GM21825 (cell line): ENCODE results near the gene SPATA12.
"Not testable (repeated sequence)": the region's sequence is repeated elsewhere in the genome, so short reads cannot be mapped to it uniquely, and the experiment has no call there.

ENCODE experiments used
- ATAC-seq: cut with Tn5 transposase; IDR thresholded peaks from one replicate; pipeline ENCODE4 v1.9.1; 2021; ENCODE audit warnings: mild to moderate bottlenecking, moderate library complexity; ENCODE audit not compliant: unreplicated experiment

SPATA12 gene

DNA sequence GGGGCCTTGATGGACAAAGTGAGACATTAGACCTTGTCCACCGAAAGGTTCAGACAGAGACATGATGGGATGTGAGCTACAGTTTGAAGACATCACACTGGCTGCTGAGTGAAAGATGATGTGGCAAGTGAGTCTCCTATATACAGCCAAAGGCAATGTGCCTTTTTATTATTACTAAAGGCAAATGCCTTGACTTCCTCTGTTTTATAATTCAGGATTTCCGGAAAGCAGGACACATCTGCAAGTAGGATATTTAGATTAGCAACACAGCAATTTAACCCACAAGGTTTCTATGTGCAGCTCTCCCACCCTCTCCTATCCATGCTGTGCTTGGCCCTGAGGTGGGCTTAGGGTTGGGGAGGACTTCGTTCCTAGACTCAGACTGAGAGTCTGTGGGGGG lies 20.7 kb downstream of the SPATA12 start:
- ATAC-seq: no peak

DNA sequence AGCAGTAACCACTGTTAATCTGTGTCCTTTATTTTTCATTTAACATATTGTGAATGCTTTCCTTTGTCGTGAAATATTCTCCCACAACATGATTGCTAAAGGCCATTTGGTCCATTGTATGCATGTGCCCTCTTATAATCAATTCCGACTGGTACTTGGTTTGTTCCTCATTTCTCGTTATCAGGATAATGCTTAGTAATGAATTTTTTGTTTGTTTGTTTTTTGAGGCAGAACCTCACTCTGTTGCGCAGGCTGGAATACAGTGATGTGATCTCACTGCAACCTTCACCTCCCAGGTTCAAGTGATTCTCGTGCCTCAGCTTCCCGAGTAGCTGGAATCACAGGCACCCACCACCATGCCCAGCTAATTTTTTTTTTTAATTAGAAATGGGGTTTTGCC lies 22.0 kb downstream of the SPATA12 start:
- ATAC-seq: no peak

DNA sequence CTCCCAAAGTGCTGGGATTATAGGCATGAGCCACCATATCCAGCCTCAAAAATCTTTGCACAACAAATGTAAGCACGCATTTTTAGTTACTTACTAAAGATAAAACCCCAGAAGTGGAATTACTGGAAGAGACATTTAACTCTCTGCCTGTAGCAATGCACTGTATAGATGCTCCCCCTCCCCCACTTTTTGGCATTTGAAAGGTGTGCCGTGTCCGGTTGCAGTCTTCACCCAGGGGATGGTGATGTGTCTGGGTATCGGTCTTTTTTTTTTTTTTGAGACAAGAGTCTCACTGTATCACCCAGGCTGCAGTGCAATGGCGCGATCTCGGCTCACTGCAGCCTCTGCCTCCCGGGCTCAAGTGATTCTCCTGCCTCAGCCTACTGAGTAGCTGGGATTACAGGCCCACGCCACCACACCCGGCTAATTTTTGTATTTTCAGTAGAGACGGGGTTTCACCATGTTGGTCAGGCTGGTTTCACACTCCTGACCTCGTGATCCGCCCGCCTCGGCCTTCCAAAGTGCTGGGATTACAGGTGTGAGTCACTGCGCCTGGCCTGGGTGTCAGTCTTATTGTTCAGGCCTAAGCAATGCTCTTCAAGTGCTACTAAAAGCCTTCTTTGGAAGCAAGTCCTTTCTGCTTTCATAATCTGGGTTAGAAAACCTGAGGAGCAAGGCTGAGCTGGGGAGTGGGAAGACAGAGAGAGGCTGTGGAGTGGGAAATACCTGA lies 23.0 kb downstream of the SPATA12 start:
- ATAC-seq: not testable (repeated sequence)

DNA sequence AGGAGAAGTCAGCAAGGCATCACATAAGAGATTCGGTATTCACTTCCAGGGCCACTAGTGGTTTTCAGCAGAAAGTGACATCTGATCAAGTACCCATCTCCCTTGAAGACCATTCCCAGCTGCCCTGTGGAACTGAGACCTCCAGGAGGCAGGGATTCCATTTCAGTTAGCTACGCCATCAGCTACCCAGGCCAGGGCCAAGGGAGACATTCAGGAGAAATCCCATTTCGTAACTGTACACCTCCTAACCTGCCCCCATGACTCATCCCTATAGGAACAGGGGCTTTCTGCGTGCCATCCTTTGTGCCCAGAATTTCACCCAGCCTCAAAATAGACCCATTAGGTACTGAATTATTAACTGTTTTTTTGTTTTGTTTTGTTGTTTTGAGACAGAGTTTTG lies 24.7 kb downstream of the SPATA12 start:
- ATAC-seq: no peak

DNA sequence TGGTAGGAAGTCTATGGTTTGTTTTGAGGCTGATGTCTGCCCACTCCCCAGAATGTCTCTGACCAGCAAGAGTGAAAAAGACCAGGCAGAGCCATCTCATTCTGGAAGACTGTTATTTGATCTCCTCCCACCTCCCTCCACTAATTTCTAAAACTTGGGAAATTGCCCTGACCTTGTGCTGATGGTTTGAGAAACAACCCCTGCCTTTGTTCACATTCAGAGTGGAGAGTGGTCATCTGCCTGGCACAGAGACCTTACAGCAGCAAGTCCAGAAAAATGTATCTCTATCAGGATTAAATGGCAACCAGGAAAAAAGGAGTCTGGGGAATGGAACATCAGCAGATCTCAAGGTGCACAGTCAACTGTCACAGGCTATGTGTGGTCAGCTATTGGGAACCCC lies 25.7 kb downstream of the SPATA12 start:
- no peak for ATAC-seq

DNA sequence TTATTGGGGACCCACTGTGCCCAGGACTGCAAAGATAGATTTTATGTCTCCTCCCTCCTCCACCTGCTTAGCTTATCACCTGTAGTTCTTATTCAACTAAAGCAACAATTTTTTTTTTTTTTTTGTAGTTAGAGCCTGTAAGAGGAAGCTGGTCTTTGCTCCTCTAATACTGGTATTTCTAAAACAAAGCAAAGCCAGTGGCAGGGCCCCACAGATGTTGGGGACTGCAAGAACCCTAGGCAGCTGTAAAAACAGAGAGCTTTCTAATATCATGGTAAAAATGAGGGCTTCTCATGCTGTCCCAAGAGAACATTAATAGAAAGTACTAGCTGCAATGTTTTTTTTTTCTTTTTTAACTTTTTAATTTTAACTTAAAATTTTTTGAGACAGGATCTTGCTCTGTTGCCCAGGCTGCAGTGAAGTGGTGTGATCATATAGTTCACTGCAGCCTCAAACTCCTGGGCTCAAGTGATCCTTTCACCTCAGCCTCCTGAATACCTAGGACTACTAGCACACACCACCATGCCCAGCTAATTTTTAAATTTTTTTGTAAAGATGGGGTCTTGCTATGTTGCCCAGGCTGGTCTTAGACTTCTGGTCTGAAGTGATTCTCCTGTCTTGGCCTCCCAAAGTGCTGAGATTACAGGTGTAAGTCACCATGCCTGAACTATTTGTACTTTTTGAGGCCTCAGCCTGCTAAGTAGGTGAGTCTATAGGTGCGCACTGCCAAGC lies 27.1 kb downstream of the SPATA12 start:
- no peak for ATAC-seq

DNA sequence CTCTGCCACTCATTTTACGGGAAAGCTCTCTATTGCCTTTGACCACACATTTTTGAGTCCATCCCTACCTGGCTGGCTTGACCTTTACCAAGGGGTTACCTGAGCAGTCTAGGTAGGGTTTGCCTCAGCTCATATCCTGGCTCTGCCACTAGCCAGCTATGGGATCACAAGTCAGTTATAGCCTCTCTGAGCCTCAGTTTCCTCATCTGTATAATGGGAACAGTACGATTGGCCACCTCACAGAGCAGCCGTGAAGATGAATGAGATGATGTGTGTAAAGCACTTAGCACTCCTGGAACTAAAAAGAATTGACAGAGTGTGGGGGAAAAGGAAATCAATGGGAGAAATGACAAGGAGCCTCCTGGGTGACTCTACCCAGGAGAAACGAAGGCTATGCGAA lies 28.0 kb downstream of the SPATA12 start:
- ATAC-seq: no peak

DNA sequence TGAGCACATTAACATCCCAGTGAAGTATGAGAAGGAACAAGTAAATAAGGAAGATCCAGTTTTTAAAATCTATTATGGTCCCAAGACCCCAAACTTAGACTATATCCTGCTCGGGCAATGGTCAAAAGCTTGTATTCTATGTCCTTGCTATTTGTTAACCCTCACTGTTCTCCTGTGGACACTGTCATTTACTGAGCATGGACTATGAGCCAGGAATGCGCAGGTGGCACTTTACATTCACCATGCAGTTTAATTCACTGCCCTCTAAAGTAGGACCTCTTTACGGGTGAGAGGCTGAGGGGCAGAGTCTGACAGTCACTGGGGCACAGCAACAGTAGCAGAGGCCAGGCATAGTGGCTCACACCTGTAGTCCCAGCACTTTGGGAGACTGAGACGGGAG lies 28.6 kb downstream of the SPATA12 start:
- no peak for ATAC-seq

DNA sequence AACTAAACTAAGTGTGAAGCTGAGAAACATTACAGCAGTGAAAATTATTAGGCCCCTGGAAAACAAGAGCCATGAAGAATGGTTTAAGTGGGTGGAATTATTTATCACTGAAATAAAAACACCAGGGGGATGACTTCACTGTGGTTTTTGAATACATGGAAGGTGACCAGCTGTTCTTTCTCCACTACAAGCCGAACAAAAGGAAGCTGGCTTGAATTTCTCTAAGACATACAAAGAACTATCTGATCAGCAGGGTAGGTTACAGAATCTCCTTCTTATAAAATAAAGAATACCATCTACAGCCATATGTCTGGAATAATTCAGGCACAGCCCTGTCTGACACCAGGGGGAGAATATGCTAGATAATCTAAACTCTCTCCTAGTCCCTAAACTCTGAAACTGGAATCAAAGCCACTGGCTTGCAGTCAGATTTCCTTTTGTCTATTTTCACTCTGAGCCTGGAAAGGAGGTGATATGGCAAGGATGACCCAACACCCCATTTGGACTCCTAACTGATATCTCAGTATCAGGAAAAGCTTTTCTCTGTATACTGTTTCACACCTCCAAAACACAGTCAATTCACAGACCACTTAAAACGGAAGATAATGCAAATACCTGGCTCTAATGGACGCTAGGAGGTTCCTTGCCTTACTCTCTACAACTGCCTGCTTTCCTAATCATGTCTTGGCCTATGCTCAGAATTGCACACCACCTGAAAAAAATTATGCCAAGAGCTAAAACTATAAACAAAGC lies 31.2 kb downstream of the SPATA12 start:
- ATAC-seq: no peak

DNA sequence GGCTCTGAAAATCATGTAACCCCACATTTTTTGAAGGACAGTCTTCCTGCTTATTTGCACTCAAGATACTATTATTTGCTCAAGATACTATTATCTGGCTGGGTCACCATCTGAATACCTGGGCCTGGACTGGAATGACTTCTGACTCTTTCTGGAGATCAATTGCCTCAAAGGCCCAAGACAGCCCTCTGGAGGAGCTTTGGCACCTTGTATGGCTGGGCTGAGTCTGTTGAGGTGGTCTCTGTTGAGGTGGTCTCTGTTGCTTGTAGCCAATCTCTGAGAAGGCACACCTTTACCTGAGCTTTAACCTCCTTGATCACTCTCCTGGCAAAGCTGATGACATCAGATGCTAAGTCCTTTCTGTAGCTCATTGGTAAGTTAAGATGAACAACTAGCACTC lies 33.0 kb downstream of the SPATA12 start:
- ATAC-seq: no peak

DNA sequence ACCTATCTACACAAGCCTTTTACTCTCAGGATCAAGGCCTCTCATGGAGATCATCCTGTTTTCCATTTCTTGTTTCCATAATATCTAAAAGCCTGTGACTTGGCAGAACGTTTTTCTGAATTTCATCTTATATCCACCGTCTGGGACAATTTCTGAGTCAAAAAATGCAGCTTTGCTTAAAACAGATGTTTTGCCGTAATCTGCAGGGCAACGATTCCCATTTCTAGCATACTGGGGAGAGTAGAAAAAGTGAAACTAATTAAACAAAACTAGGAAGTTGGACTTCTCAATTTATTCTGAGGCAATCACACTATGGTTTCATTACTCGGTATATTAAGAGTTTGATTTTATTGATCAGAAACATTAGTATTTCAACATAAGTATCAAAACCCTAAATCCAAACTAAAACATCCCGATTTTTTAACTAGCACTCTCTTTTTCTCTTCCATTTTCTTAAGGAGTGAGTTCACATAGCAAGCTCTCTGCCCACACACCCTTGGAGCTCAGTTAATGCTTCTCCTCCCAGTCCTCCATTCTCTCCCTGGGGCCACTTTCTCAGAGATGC lies 33.6 kb downstream of the SPATA12 start:
- no peak for ATAC-seq

DNA sequence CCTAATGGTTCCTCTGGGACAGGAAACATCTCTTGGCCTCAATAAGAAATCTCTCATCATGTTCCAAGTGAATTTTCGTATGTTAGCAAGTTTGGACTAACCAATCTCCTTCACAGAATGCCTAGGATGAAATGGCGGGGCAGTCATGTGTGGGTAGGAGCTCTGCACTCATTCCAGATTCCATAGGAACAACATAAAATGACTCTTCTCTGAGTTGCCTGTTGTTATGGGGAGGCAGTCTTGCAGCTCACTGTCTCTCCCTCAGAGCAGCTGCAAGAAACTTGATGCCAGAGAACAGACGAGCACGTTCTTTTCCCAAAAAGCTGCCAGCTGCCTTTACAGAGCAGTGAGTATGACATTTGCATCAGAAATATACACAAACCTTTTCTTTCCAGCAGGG lies 34.1 kb downstream of the SPATA12 start:
- ATAC-seq: no peak

DNA sequence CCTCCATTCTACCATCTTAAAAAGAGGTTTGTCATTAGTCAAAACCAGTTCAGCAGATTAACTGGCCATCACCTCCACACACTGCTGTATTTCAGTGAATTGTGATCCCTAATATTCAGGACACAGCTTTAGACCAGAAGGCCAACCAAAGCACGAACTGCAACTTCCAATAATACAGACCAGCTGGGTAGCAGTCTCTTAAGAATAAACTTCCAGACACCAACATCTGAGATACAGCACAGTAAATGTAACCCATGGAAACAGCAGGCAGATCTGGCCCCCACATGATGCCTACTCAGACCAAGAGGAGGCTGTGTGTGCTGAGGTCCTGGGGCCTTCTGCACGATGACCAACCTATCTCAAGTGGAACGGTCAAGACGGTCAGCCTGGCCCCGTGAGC lies 34.9 kb downstream of the SPATA12 start:
- ATAC-seq: no peak

DNA sequence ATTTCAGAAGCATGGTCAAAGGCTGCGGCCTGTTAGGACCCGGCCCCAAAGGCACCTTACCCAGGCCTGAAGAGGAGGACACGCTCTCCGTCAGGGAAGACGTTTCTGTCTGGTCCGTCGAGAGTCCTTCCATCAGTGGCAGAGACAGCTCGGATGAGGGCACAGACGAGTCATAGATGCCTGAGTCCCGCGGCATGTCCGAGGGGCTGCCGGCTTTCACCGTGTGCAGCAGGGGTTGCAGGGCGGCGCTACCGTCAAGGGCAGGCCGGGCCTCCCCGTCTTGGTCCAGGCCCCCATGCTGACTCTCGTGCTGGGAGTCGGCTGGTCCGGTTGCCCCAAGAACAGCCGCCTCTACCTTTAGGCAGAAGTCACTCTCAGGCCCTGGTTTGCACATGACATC lies 37.1 kb downstream of the SPATA12 start:
- ATAC-seq: no peak

DNA sequence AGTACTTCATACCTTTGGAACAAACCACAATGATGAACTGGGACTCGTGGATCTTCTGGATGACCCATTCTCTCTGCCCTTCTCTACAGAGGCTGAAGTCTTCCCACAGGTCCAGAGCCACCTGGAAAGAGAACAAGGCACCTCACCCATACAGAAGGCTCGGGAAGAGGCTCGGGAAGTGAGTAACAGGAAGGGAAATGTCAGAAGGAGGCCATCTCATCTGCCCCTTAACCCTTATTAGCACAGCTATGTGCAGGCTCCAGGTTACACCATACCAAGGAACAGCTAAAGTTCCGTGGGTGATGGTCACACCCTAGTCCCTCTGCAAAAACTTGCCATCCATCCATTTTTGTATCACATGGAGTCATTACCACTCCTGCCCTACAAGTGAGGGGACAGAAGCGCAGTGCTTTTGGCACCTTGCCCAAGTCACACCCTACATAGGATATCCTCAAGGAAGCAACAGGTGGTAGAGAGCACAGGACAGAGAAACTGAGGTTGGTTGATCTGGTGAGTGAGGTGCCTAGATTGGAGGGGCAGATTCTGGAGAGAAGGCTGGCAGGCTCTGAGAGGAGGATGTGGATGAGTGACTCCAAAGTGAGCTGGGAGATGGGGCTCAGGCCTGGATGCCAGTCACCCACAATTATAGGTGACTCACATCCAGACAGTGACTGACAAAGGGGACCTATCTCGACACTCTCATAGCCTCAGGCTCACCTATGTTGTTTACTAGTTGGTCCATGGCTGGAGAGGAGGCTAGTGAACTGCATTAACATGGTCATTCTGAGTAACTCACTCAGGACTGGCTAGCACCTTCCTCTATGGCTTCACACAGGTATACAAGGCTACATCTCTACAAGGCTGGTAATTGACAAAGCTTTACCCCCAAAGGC lies 38.2 kb downstream of the SPATA12 start:
- no peak for ATAC-seq

DNA sequence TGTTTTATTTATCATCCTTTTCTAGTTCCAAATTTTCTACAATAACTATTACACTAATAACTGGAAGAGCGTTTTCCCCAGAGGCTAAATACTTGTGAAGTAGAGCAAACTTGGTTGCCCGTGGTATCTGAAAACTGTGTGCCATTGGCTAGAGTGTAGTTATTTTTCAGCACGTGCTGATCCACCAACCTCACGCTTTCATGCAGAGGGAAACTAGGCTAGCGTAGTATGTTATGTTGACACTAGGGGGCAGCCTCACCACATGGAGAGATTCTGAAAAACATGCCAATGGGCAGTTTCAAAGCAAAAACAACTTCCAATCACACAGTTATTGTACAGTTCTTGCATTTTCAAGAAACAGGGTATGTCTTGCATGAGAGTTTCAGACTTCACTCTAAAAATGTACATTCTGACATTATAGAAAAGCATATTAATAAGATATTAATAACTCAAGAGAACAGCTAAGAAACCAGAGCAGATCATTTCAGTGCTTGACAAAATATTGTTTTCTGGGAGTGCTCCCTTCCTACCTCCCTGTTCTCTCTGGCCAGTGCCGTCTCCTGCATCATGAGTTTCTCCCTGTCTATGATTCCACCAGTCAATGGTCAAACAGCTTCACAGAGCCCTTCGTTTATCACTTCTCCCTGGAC lies 39.7 kb downstream of the SPATA12 start:
- no peak for ATAC-seq

DNA sequence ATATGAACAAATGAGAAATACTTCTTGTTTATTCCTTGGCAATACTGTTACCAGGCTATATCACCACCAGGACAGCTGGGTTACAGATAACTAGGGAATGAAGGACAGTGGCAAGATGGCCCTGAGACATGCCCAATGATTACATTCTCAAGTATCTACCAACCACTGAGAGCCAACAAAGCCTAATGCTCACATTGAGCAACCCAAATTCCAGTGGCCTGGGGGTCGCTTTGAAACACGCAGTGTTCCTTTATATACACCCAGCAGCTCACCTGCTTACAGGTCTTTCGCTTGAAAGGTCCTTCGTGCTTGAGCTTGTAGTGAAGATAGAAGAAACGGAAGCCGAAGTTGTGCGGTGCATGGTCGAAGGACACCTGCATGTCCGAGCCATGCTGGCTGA lies 45.1 kb downstream of the SPATA12 start:
- ATAC-seq: no peak

DNA sequence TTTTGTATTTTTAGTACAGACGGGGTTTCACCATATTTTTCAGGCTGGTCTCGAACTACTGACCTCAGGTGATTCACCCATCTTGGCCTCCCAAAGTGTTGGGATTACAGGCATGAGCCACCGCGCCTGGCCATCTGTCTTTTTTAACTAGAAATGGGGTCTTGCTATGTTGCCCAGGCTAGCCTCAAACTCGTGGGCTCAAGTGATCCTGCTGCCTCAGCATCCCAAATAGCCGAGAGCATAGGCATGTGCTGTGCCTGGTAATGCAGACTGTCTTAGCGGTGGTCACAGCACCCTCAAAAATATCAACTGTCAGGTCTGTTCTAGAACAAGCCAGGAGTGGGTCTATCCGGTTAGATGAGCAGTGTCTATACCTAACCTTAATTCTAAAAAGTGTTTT lies 48.2 kb downstream of the SPATA12 start:
- ATAC-seq: no peak

DNA sequence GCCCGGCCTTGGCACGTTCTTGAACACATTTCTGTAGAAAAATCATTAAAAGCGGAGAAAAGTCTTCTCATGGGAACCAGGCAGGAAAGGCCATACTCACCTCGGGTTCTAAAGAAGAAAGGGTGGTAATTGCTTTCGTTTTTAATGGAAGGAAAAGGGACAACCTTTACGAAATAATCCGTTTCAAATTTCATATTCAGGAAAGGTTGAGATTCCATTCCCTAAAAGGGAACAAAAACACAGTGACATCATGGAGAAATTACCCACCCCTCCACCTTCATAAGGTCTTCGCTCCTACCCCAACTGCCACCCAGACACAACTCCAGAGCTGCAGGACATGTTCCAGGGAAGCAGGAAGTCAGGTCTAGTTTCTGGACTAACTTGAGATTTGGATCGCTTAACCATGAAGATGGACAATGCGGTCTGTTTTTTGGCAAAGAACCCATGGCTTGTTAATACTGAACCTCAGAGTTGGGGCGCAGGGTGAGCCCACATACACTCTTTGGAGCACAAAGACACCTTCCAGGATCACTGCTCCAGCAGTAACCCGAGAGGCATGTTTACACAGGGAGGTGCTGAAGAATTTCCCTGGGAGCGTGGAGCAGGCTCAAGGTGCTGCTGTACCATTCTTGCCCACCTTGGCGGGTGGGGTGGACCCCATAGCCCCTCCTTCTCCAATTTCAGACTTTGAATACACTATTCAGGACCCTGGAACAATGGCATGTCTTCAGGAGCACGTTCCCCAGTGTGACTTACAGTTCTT lies 49.2 kb downstream of the SPATA12 start:
- ATAC-seq: no peak
